ENCODE measurements around the gene GUCY1B1. TPM values are rescaled to one million over a fixed set of nuclear protein-coding genes. Genes with fewer than 3 reads are reported as not detected.

The GUCY1B1 gene
- total and polyA plus RNA-seq, 2 donors (not counting 1 experiment from before 2014, with no cell fraction given): 37.8 to 38.1 TPM

DNA sequence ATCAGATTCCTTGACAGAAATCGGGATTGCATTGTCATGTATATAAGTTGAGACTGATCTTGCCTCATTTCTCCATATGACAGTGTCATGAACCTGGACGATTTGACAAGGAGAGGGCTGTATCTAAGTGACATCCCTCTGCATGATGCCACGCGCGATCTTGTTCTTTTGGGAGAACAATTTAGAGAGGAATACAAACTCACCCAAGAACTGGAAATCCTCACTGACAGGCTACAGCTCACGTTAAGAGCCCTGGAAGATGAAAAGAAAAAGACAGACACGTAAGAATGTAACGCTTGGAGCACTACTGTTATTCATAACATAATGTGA lies 40.9 kb downstream of the GUCY1B1 start:
- Histone ChIP-seq H3K79me2 (ENCODE audit: control insufficient read depth, insufficient read depth, low read length) (no peaks in the 10 kb centered on the region), H2AFZ (ENCODE audit: low read length) (peak overlapping the region; percentile 35), H3K27me3 (ENCODE audit: control insufficient read depth, insufficient read depth, low read length) (no peaks in the 10 kb centered on the region), H3K9ac (ENCODE audit: insufficient read depth, low read length) (no peak overlapping the region), H3K4me3 (replicated peaks in 1 of 4; ENCODE audit: control extremely low read depth in 1 of 4, insufficient read depth in 1 of 4, low read depth in 3 of 4, low read length in 4 of 4) (no peak overlapping the region), H3K9me3 (ENCODE audit: control insufficient read depth, insufficient read depth, low read depth, low read length) (no peaks in the 10 kb centered on the region), H3K36me3 (ENCODE audit: control insufficient read depth, insufficient read depth, low read length) (no peaks in the 10 kb centered on the region), H4K20me1 (ENCODE audit: control insufficient read depth, extremely low read depth, insufficient read depth, low read length) (no peaks in the 10 kb centered on the region), H3K4me2 (ENCODE audit: extremely low read depth, insufficient read depth, low read length) (peak overlapping the region; percentile 8), H3K27ac (ENCODE audit: insufficient read depth, low read length) (no peak overlapping the region), H3K4me1 (ENCODE audit: control insufficient read depth, extremely low read depth, insufficient read depth, low read length) (peaks cover 2% of the 10 kb centered on the region)
- TF ChIP-seq, protein P1, sequence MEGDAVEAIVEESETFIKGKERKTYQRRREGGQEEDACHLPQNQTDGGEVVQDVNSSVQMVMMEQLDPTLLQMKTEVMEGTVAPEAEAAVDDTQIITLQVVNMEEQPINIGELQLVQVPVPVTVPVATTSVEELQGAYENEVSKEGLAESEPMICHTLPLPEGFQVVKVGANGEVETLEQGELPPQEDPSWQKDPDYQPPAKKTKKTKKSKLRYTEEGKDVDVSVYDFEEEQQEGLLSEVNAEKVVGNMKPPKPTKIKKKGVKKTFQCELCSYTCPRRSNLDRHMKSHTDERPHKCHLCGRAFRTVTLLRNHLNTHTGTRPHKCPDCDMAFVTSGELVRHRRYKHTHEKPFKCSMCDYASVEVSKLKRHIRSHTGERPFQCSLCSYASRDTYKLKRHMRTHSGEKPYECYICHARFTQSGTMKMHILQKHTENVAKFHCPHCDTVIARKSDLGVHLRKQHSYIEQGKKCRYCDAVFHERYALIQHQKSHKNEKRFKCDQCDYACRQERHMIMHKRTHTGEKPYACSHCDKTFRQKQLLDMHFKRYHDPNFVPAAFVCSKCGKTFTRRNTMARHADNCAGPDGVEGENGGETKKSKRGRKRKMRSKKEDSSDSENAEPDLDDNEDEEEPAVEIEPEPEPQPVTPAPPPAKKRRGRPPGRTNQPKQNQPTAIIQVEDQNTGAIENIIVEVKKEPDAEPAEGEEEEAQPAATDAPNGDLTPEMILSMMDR (conservative IDR thresholded peaks at IDR 0.05 in 1 of 2, IDR thresholded peaks at IDR 0.05 in 1 of 2; ENCODE audit: low read depth in 1 of 2, low read length in 2 of 2): no peak
- no peak for TF ChIP-seq EZH2 (IDR thresholded peaks at IDR 0.05; ENCODE audit: low read length, missing control alignments)
- no peak for DNase-seq (ENCODE audit: low read depth in 2 of 2)

DNA sequence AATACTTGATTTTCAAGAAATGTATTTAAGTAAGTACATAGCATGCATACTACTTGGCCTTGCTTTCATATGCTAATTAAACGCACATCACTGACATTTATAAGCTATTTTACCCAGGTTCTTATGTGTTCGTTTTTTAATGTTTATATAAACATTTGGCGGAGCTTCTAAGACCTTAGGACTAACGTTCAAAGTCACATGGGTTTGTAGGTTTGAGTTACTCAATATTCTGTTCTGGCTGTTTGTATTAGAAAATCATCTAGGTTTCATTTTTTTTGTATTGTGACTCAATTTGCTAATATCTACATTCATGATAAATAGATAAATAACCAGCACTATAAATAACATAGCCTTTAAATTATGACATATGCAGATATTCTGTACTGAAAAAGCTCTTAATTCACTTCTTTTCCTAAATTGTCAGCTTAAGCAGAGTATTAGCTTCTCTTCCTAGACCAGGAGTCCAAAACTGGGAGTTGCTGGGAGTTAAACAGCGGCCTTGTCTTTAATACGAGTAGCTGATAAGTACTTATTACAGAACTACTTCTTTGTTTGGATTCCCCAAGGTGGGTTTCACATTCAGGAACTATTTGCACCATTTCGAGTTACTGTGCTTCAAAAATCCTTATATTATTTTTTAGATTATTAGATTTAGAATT lies 42.0 kb downstream of the GUCY1B1 start:
- no peaks in the 10 kb centered on the region for H3K9me3 ChIP-seq (ENCODE audit: control insufficient read depth, insufficient read depth, low read depth, low read length)
- no peak overlapping the region for H3K27ac ChIP-seq (ENCODE audit: insufficient read depth, low read length)
- H4K20me1 ChIP-seq (ENCODE audit: control insufficient read depth, extremely low read depth, insufficient read depth, low read length): no peaks in the 10 kb centered on the region
- H3K9ac ChIP-seq (ENCODE audit: insufficient read depth, low read length): no peak overlapping the region
- no peak overlapping the region for H2AFZ ChIP-seq (ENCODE audit: low read length)
- no peak for DNase-seq (ENCODE audit: low read depth in 2 of 2)
- no peaks in the 10 kb centered on the region for H3K27me3 ChIP-seq (ENCODE audit: control insufficient read depth, insufficient read depth, low read length)
- no peaks in the 10 kb centered on the region for H3K36me3 ChIP-seq (ENCODE audit: control insufficient read depth, insufficient read depth, low read length)
- TF ChIP-seq, protein P1 (conservative IDR thresholded peaks at IDR 0.05 in 1 of 2, IDR thresholded peaks at IDR 0.05 in 1 of 2; ENCODE audit: low read depth in 1 of 2, low read length in 2 of 2): no peak
- no peak for TF ChIP-seq EZH2 (IDR thresholded peaks at IDR 0.05; ENCODE audit: low read length, missing control alignments)
- peaks cover 2% of the 10 kb centered on the region for H3K4me1 ChIP-seq (ENCODE audit: control insufficient read depth, extremely low read depth, insufficient read depth, low read length)
- H3K79me2 ChIP-seq (ENCODE audit: control insufficient read depth, insufficient read depth, low read length): no peaks in the 10 kb centered on the region
- H3K4me2 ChIP-seq (ENCODE audit: extremely low read depth, insufficient read depth, low read length): no peak overlapping the region
- H3K4me3 ChIP-seq (replicated peaks in 1 of 4; ENCODE audit: control extremely low read depth in 1 of 4, insufficient read depth in 1 of 4, low read depth in 3 of 4, low read length in 4 of 4): no peak overlapping the region

DNA sequence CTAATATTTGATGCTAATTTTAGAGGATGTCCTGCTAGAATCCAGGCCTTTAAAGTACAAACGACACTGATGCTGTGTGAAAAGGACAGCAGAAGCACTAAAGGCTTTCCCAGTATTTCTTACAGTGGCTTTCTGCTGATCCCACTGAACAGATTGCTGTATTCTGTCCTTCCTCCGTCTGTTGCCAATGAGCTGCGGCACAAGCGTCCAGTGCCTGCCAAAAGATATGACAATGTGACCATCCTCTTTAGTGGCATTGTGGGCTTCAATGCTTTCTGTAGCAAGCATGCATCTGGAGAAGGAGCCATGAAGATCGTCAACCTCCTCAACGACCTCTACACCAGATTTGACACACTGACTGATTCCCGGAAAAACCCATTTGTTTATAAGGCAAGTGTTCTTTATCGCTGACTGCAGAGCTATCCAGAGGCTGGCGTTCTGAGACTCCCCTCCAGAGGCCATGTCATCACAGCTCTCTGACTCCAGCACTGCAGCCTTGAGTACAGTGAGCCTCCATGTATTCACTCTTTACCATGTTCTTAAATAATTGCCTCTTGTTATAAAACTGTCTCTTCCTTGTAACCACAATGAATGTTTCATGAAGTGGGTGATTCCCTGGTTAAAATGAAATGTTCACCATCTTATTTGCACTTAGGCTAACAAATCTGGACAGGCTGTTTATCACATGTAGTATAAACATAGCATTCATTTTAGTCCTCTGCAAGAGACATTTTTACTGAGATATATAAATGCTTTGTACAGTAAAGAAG lies 43.6 kb downstream of the GUCY1B1 start:
- no peak for TF ChIP-seq EZH2 (IDR thresholded peaks at IDR 0.05; ENCODE audit: low read length, missing control alignments)
- TF ChIP-seq, protein P1 (conservative IDR thresholded peaks at IDR 0.05 in 1 of 2, IDR thresholded peaks at IDR 0.05 in 1 of 2; ENCODE audit: low read depth in 1 of 2, low read length in 2 of 2): peak in 1 of 2 donors; percentile 4
- H3K27ac ChIP-seq (ENCODE audit: insufficient read depth, low read length): no peak overlapping the region
- peaks cover 2% of the 10 kb centered on the region for H3K4me1 ChIP-seq (ENCODE audit: control insufficient read depth, extremely low read depth, insufficient read depth, low read length)
- H3K9ac ChIP-seq (ENCODE audit: insufficient read depth, low read length): no peak overlapping the region
- no peaks in the 10 kb centered on the region for H4K20me1 ChIP-seq (ENCODE audit: control insufficient read depth, extremely low read depth, insufficient read depth, low read length)
- H3K27me3 ChIP-seq (ENCODE audit: control insufficient read depth, insufficient read depth, low read length): no peaks in the 10 kb centered on the region
- H3K36me3 ChIP-seq (ENCODE audit: control insufficient read depth, insufficient read depth, low read length): no peaks in the 10 kb centered on the region
- no peak overlapping the region for H3K4me3 ChIP-seq (replicated peaks in 1 of 4; ENCODE audit: control extremely low read depth in 1 of 4, insufficient read depth in 1 of 4, low read depth in 3 of 4, low read length in 4 of 4)
- H2AFZ ChIP-seq (ENCODE audit: low read length): peak overlapping the region; percentile 45
- H3K9me3 ChIP-seq (ENCODE audit: control insufficient read depth, insufficient read depth, low read depth, low read length): no peaks in the 10 kb centered on the region
- peak; percentile 51 to 53 for DNase-seq (ENCODE audit: low read depth in 2 of 2)
- no peak overlapping the region for H3K4me2 ChIP-seq (ENCODE audit: extremely low read depth, insufficient read depth, low read length)
- H3K79me2 ChIP-seq (ENCODE audit: control insufficient read depth, insufficient read depth, low read length): no peaks in the 10 kb centered on the region

Data from fibroblast of lung (primary cell).